ENCODE data around the gene TGFBR3L. TPM values are rescaled to one million over a fixed set of nuclear protein-coding genes. Genes with fewer than 3 reads are reported as not detected.

TGFBR3L gene
- total and polyA plus RNA-seq, 2 of the 8 experiments (the other 6 are each of a cell fraction or from before 2014, with no cell fraction given) = 3.1 to 3.7 TPM

- TF ChIP-seq SIRT6 (IDR thresholded peaks at IDR 0.05; ENCODE audit: low read length) = no peak
These were observed 7.5 kb upstream of the TGFBR3L start (continued) for GRCh38 chr19:7907122-7907521.

All from H1 (cell line).